Posterior cingulate gyrus (tissue), 11 donors: ENCODE results near the gene ARHGEF19.
A peak's percentile ranks its signal among the peaks of the same experiment; 100 is the strongest.
"Not testable (repeated sequence)": the region's sequence is repeated elsewhere in the genome, so short reads cannot be mapped to it uniquely, and the experiment has no call there.

Experiments used
- DNase-seq, 10 donors: peaks; one replicate each; pipeline versions ENCODE4 v3.0.0 to v3.0.0-alpha.2; 2020 to 2021; ENCODE audit warnings: mixed read lengths in 3 of 10
- intact Hi-C: fragments of 100-400 bp; cut with DNase I; formaldehyde crosslinking; loops from one replicate; pipeline ENCODE4 v1.15.1; 2023

ARHGEF19 gene

DNA sequence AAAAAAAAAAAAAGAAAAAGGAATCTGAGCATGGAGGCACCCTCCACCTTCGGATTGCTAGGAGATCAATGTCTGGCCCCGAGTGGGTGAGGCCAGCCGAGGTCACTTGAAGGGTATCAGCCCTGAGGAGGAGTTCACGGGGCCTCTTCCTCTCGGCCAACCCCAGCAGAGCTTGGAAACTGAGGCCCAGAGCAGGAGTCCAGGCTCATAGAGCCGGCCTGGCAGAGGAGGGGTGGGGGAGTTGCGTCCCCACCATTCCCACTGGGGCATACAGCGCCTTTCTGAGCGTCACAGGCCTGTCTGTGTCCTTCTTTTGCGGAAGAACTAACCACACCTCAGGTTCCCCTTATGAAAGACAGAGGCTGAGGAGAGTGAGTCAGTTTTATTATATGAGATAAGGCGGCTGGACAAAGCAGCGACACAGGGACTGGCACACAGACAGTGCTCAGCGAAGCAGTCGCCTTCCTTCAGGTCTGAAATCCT is 39.4 kb downstream of the ARHGEF19 start:
- intact Hi-C loops: no loop called here

DNA sequence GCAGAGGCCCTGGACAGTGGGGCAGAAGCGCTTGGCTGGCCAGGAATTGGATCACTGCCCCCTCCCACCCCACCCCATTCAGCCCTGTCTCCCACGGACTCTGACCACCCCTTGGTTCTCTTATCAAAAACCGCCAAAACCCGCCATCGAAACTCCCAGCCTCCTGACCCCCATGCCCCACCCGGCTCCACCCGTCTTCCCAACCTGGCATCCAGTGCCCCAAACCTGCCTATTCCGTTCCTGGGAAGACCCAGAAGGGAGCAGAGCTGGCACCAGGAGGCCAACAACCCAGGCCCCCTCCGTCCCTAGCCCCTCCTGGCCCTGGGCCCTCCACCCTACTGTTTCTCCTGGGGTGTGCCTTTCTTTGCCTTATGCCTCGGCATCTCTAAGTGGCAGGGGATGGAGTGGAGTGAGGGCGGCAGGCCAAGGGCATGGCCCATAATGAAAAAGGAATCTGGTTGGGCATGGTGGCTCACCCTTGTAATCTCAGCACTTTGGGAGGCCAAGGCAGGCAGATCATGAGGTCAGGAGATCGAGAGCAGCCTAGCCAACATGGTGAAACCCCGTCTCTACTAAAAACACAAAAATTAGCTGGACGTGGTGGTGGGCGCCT is 40.1 kb downstream of the ARHGEF19 start:
- peak in 1 of 10 donors; percentile 58 for DNase-seq
- intact Hi-C loops: no loop called here

More for the DNA sequence above, 39.4 kb downstream of the ARHGEF19 start:
- no peak for DNase-seq

DNA sequence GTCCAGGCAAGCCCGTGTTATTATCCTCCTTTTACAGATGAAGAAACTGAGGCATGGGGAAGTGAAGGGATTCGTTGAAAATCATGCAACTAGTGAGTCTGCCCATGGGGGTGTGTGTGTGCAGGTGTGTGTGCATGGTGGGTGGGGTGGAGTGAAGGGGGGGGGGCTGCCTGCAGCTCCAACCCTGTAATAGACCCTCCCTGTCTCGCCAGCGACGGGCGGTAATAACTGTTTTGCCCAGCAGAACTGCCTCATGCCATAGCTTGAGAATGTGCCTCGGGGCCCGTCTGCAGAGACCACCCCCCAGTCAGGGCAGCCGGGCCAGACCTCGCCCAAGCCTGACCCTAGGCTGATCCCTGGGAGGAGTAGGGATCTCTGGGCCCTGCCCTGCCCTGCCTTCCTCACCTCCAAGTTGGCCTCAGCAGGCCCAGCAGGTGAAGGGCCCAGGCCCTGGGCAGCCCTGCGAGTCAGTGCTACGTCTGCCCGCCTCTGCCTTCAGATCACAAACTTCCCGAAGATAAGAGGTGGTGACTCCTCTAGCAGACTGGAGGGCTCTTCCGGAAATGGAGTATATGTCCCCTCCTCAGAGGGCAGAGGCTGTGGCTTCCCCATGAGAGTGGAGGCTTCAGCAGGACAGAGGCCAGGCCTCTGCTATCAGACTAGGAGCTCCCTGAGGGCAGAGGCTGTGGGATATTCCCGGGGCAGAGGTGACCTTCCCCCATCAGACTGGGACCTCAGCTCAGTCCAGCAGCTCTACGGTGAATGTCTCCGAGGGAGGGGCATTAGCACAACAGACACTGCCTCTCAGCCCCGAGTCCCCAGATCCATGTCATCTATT is 40.9 kb downstream of the ARHGEF19 start:
- DNase-seq: peak in 1 of 10 donors; percentile 57
- intact Hi-C loops: no loop called here

DNA sequence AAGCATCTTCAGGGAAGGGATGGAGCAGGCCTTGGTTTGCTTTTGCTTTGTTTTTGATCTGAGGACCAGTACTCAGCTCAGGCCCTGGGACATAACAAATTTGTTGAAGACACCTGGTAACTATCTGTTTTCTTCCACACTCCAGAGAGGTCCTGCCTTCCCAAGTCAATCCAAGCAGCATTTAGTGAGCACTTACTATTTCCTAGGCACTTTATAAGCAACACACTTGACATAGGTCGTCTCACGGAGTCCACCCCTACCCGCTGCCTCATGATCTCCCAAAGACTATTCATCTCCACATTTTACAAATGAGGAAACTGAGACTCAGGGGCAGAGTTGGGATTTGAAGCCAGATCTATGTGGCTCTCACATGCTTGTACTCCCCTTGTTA is 42.2 kb downstream of the ARHGEF19 start:
- intact Hi-C loops: no loop called here
- DNase-seq: no peak

DNA sequence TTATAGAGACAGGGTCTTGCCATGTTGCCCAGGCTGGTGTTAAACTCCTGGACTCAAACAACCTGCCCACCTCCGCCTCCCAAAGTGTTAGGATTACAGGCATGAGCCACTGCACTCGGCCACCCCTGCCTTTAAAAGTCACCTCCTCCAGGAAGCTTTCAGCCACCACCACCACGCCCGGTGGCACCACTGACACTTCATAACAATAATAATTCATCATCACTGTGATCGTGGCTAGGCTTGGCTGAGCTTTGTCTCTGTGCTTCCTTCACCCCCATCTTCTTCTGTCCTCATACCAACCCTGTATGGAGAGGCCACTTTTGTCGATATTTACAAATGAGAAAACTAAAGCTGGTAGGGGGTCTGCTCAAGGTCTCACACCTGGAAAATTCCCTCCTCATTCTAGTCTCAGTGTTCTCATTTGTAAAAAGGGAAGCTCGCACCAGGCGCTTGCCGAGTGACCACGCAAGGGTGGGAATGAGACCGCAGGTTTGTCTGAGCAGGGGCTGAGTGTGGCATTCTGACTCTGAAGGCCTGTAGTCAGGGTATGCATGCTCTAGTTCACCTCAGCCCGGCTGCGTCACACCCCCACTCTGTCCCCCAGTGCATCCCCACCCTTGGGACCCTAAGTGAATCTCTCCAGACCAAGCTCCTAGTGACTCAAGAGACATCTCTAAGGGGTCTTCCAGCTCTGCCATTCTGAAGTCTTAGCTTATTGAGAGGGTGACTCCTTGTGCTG is 43.7 kb downstream of the ARHGEF19 start:
- intact Hi-C loops: no loop called here
- no peak for DNase-seq

DNA sequence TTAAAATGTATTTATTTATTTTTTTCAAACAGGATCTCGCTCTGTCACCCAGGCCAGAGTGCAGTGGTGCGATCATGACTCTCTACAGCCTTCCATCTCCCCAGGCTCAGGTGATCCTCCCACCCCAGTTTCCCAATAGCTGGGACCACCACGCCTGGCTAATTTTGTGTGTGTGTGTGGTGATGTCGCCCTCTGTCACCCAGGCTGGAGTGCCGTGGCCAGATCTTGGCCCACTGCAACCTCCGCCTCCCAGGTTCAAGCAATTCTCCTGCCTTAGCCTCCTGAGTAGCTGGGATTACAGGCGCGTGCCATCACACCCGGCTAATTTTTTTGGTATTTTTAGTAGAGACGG is 44.3 kb downstream of the ARHGEF19 start:
- DNase-seq, intact Hi-C loops: not testable (repeated sequence)

DNA sequence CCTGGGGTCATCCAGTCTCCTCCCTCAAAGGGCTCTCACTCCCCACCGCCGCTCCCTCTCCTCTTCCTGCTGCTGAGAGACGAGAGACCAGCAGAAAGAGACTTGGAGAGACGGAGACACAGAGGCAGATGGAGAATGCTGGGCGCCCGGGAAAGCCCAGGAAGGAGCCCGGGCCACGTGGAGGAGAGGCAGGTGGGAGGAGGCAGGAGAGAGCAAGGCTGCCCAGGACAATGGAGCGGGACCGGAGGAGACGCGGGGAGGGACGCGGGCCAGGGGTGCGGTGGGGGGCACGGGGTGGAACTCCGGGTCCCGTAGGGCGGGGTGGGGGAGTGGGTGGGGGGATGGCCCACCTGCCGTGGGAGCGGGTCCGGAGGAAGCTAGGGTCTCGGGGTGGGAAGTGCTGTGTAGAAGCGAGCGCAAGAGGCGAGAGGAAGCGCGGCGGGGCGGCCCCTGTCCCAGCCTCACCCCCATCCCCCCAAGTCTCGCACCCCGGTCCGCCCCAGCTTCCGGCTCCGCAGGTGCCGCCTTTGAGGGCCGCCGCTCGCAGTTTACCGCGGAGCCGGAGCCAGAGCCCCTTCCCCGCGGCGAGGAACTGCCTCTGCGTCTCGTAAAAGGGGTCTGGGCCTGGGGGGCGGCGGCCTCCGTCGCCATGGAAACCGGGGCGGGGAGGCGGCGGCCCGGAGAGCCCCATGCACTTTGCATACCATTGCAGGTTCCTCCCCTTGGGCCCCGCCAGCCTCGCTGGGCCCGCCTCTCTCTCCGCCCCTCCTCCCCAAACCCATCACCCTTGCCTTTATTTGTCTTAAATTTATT is 44.9 kb downstream of the ARHGEF19 start:
- intact Hi-C loops: no loop called here
- DNase-seq: no peak

DNA sequence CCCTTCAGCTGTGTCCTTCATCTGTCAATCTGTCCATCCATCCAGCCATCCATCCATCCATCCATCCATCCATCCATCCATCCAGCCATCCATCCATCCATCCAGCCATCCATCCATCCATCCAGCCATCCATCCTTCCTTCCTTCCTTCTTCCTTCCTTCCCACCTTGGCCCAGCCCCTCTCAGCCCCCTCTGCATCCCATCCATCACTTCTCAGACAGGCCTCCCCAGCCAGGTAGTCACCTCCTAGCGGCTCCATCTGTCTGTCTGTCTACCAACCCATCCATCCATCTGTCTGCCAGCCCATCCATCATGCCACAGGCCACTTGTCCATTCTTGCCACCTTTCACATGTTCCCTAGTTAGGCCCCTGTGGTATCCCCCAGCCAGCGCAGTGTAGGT is 46.3 kb downstream of the ARHGEF19 start:
- intact Hi-C loops: no loop called here
- DNase-seq: no peak

DNA sequence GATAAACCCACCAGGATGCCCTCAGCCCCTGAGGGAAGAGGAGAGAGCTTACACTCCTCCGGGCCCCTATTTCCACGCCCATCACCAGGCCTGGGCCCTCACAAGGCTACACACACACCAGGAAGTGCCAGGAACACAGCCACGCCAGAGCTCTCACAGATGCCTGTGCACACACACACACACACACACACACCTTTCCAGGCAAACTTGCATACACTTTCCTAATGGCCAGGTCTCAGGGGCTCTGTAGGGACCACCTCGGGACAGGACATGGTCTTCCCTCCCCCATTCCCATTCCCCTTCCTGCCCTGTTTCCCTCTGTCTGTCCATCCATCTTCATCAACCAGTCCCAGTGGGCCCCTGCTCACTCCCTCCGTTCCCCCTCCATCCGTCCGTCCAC is 46.9 kb downstream of the ARHGEF19 start:
- intact Hi-C loops: no loop called here
- no peak for DNase-seq

DNA sequence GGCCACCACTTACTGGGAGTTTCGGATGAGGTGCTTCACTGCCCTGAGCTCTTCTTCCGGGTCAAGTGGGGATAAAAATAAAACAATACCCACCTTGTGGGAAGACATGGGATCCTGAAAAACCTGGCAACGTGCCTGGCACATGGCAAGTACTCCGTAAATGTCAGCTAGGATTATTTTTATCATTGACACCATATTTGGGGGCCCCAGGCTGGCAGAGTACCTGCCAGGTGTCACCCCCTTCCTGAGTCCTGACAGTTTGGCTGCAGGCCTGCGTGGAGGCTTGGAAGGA is 47.4 kb downstream of the ARHGEF19 start:
- intact Hi-C loops: no loop called here
- DNase-seq: no peak

DNA sequence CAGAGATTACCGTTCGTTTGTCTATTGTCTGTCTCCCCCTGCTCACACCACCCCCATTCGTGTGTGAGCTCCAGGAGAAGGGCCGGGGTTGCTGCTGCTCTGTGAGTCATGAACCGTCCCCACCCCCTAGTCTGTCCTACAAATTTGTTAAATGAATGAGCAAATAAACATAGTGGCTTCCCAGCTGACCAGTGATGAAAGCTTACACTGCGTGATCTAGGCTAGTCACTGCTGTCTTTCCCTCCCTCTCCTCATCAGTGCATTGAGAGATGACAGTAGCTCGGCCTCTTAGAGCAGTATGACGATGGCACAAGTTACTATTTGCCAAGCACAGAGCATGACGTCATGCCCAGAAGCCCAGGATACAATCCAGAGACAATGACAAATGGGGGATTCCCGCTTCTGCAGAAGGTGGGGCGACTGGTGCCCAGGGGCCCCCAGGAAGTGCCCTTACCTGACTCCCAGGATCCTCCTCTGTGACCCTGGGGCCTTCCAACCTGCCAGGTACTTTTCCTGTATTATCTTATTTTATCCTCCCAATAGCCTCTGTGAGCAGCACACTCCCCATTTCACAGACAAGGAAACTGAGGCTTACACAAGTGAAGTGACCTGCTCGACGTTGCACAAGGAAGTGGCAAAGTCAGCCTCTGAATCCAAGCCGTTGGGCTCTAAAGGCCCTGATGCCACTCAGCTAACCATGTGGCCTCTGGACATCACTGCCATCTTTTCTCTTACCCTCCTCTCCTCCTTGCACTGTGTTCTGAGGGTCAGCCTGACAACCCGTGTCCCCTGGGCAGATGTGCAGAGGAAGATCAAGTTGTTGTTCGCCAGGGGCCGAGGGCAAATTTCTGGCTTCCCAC is 48.0 kb downstream of the ARHGEF19 start:
- intact Hi-C loops: no loop called here
- no peak for DNase-seq

DNA sequence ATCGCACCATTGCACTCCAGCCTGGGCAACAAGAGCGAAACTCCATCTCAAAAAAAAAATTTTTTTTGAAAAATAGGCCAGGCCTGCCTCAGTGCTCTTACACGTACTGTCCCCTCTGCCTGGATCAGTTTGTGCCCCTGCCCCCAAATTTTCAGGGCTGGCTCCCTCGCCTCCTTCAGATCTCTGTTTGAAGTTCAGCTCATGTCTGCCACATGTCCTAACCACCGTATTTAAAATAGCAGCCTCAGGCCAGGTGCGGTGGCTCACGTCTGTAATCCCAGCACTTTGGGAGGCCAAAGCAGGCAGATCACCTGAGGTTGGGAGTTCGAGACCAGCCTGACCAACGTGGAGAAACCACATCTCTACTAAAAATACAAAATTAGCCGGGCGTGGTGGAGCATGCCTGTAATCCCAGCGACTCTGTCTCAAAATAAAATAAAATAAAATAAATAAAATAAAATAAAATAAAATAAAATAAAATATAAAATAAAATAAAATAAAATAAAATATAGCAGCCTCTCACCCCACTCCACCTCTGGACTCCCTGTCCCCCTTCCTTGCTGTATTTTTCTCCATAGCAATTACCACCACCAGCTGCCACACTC is 48.7 kb downstream of the ARHGEF19 start:
- DNase-seq, intact Hi-C loops: not testable (repeated sequence)

DNA sequence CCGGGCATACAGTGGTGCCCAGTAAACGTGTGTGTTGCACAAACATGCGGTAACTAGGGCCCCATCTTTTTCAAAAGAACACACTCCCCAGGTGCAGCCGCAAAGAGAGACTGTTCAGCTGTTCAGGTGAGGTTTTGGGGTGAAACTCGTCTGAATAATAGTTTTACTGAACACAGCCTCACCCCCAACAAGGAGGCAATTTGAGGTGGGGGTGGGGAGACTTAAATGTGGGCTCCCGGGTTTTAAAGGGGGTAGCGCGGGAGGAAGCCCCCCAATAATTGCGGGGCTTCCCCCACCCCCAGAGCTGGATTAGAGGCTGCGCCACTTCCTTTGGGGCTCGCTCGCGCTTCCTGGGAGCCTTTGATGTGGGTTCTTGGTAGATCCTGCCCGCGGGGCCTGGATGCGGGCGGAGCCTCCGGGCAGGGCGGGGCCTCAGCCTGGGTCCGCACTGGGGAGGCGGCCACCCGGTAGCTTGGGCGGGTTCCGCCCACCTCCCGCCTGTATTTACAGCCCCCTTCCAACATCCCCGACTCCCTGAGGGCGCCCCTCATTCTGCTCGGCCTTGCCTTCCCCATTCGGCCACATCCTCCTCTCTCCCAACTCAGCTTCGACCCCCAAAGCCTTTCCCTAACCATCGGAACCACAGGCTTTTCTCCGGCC is 50.2 kb downstream of the ARHGEF19 start:
- intact Hi-C loops: no loop called here
- DNase-seq: no peak

DNA sequence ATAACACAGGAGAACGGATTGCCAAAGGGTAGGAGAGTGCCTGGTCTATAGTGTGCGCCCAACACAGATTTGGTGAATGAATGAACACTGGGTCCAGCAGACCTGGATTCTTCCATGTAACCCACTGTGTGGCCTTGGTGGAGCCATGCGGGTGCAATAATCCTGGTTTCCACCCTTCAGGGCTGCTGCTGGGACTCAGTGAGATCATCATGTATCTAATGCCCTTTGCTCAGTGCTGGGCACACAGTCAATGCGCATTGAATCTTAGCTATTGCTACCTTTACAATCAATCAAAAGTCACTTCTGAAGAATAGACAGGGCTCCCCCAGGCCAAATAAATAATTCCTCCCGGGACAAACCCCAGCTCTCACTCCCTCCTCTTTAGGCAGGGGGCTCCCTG is 50.7 kb downstream of the ARHGEF19 start:
- intact Hi-C loops: no loop called here
- no peak for DNase-seq

DNA sequence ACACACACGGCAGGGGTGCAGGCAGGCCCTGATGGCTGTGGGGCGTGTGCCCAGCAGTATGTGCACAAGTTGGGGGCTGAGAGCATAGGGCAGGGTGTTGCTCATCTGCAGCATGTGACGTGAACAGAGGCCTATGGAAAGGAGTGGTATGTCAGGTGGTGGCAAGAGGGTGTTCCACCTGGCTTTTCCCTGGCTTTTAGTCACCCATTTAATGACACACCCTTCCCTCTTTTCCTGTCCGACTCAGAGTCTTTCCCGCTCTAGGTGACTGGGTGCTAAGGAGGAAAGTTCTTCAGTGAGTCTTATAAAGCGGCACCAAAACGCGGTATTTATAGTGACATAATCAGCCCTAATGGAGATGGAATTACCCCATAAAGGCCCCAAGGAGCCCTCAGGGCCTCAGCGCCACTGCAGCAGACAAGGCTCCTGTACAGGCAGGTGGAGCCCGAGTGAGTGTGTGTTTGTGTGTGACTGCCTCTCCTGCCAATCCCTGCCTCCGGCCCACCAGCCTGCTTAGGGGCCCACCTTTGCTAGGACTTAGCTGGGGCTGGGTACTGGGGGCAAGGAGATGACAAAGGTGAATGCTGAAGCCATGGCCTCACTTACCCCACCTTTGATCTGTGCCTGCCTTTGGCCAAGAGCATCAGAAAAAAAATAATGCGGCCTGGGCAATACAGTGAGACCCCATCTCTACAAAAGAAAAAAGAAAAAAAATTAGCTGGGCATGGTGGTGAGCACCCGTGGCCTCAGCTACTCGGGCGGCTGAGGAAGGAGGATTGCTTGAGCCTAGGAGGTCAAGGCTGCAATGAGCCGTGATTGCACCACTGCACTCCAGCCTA is 53.2 kb downstream of the ARHGEF19 start:
- intact Hi-C loops: no loop called here
- no peak for DNase-seq

DNA sequence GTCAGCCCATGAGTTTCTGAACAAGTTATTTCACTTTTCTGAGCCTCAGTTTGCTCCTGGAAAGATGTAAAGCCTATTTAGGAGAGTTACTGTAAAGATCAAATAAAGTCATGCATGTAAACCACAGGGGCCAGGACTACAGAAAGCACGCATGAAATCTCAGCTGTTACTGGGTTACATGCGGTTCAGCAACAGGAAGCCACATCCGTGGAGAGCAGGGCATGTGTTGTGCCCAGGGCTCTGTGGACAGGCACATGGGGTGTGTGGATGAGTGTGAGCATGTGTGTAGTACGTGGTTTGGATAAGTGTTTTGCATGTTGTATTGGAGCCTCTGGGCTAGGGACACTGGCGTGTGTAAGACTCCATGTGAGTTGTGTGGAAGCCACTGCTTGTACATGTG is 54.4 kb downstream of the ARHGEF19 start:
- intact Hi-C loops: no loop called here
- DNase-seq: no peak

DNA sequence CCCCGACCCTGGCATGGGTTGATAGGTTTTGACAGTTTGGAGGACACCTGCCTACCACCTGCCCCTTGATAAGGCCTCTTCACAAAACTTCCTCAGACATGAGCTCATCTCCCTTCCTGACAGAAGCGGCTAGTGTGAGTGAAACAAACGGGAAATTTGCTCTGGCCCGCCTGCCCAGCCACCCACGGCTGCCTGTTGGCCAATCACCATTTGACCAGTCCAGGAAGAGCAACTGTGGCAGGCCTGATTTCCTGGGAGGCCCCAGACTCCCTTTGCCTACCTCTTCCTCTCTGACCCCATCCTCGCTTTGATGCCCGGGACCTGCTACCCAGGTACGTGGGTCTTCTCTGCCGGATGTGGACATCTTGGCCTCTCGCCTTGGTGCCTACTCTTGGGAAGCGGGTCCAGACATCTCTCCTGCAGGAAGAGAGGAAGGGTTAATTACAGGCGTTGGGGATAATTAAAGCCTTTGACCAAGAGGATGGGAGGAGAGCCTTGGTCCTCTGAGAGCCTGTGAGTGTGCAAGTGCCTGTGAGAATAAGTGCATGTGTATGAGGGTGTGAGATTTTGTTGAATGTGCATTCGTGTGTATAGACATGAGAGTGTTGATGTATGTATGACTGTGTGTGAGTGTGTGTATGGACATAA is 55.5 kb downstream of the ARHGEF19 start:
- intact Hi-C loops: no loop called here
- DNase-seq: no peak
